Adipocyte (in vitro differentiated cells): Measurements from ENCODE around the gene PIWIL4.
A peak's percentile ranks its signal among the peaks of the same experiment; 100 is the strongest.
"Not testable (repeated sequence)": the region's sequence is repeated elsewhere in the genome, so short reads cannot be mapped to it uniquely, and the experiment has no call there.

ENCODE experiments used
- DNase-seq: peaks from one replicate; pipeline ENCODE4 v3.0.0-alpha.2; 2015; ENCODE audit warnings: low read depth
- H3K27me3 ChIP-seq: replicated peaks from 2 replicates; pipeline ENCODE4 v1.7.0; 2013; ENCODE audit warnings: mild to moderate bottlenecking, low read length, moderate library complexity; ENCODE audit not compliant: control insufficient read depth, insufficient read depth
- H3K36me3 ChIP-seq: 2 replicates; pipeline ENCODE4 v1.7.0; 2013; ENCODE audit warnings: low read length, mild to moderate bottlenecking, moderate library complexity; ENCODE audit not compliant: control insufficient read depth, insufficient read depth, severe bottlenecking
- H3K4me1 ChIP-seq: 2 replicates; pipeline ENCODE4 v1.7.0; 2013; ENCODE audit warnings: mild to moderate bottlenecking, low read length, moderate library complexity; ENCODE audit not compliant: control insufficient read depth, insufficient read depth
- H3K4me3 ChIP-seq: 2 replicates; pipeline ENCODE4 v1.7.0; 2013; ENCODE audit warnings: mild to moderate bottlenecking, low read length, moderate library complexity
- H3K9ac ChIP-seq: 2 replicates; pipeline ENCODE4 v1.7.0; 2013; ENCODE audit warnings: mild to moderate bottlenecking, low read length, moderate library complexity
- H3K9me3 ChIP-seq: 2 replicates; pipeline ENCODE4 v1.7.0; 2013; ENCODE audit warnings: mild to moderate bottlenecking, low read length, moderate library complexity; ENCODE audit not compliant: control insufficient read depth

PIWIL4 gene

GRCh38 chr11:94568200-94568599 is 1.0 kb downstream of the PIWIL4 start:
- peaks cover 9% of the 10 kb centered on the region for H3K4me1 ChIP-seq
- H3K9me3 ChIP-seq, result no peaks in the 10 kb centered on the region
- no peak overlapping the region for H3K4me3 ChIP-seq
- DNase-seq, result no peak
- H3K36me3 ChIP-seq, result no peaks in the 10 kb centered on the region
- no peaks in the 10 kb centered on the region for H3K27me3 ChIP-seq
- H3K9ac ChIP-seq, result no peak overlapping the region

GRCh38 chr11:94568717-94569116 is 1.5 kb downstream of the PIWIL4 start:
- H3K36me3 ChIP-seq, result no peaks in the 10 kb centered on the region
- H3K9ac ChIP-seq, result no peak overlapping the region
- no peaks in the 10 kb centered on the region for H3K27me3 ChIP-seq
- H3K4me3 ChIP-seq, result no peak overlapping the region
- DNase-seq, result no peak
- peaks cover 4% of the 10 kb centered on the region for H3K4me1 ChIP-seq
- H3K9me3 ChIP-seq, result no peaks in the 10 kb centered on the region

DNA sequence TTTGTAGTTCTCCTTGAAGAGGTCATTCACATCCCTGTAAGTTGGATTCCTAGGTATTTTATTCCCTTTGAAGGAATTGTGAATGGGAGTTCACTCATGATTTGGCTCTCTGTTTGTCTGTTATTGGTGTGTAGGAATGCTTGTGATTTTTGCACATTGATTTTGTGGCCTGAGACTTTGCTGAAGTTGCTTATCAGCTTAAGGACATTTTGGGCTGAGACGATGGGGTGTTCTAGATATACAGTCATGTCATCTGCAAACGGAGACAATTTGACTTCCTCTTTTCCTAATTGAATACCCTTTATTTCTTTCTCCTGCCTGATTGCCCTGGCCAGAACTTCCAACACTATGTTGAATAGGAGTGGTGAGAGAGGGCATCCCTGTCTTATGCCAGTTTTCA is 5.8 kb downstream of the PIWIL4 start:
- peaks cover 17% of the 10 kb centered on the region for H3K4me1 ChIP-seq
- not testable (repeated sequence) for DNase-seq, H3K9ac ChIP-seq, H3K4me3 ChIP-seq, H3K36me3 ChIP-seq, H3K27me3 ChIP-seq, H3K9me3 ChIP-seq

GRCh38 chr11:94574193-94574961 is 7.2 kb downstream of the PIWIL4 start:
- Histone ChIP-seq H3K4me1 (peaks cover 21% of the 10 kb centered on the region), H3K9me3 (no peaks in the 10 kb centered on the region), H3K27me3 (no peaks in the 10 kb centered on the region), H3K9ac (peak overlapping the region; percentile 41), H3K36me3 (no peaks in the 10 kb centered on the region), H3K4me3 (peak overlapping the region; percentile 66)
- peak; percentile 65 for DNase-seq

- DNase-seq, result no peak
- H3K36me3 ChIP-seq, result no peaks in the 10 kb centered on the region
- no peak overlapping the region for H3K4me3 ChIP-seq
- H3K9me3 ChIP-seq, result no peaks in the 10 kb centered on the region
- H3K4me1 ChIP-seq, result peaks cover 21% of the 10 kb centered on the region
- no peaks in the 10 kb centered on the region for H3K27me3 ChIP-seq
- H3K9ac ChIP-seq, result no peak overlapping the region
These were observed 9.1 kb downstream of the PIWIL4 start for GRCh38 chr11:94576306-94576705.

DNA sequence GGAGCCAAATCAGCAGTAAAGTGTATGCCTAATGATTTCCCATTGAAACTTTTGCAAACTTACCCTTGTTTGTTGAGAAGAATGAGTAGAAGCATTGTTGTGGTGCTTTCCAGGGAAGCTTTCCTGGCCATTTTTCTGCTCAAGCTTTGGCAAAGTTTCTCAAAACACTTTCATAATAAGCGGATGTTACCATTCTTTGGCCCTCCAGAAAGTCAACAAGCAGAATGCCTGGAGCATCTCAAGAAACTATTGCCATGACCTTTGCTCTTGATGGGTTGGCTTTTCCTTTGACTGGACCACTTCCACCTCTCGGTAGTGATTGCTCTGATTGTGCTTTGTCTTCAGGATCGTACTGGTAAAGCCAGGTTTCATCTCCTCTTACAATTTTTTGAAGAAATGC is 10.7 kb downstream of the PIWIL4 start:
- Histone ChIP-seq H3K27me3 (no peaks in the 10 kb centered on the region), H3K9ac (no peak overlapping the region), H3K4me1 (peaks cover 21% of the 10 kb centered on the region), H3K36me3 (no peaks in the 10 kb centered on the region), H3K4me3 (no peak overlapping the region), H3K9me3 (no peaks in the 10 kb centered on the region)
- DNase-seq, result no peak

DNA sequence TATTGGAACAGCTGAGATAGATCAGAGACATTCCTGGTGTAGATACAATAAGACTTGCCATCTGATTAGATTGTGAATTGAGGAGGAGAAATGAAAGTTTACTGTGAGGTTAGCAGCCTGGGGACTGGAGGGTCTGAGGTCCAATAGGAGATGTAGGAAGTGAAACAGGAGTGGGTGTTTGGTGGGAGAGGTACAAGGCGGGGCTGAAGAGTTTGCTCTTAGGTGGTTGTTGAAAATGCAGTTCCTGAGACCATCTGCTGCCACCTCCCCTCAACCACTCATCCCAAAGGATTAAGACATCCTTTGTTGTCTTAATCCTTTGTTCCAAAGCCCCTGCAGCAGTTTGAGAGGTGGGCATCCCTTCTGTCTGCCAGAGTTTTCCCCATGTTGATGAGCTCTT is 14.8 kb downstream of the PIWIL4 start:
- H3K4me3 ChIP-seq, result no peak overlapping the region
- H3K9ac ChIP-seq, result no peak overlapping the region
- no peaks in the 10 kb centered on the region for H3K9me3 ChIP-seq
- peaks cover 15% of the 10 kb centered on the region for H3K4me1 ChIP-seq
- no peak for DNase-seq
- H3K27me3 ChIP-seq, result no peaks in the 10 kb centered on the region
- no peaks in the 10 kb centered on the region for H3K36me3 ChIP-seq

DNA sequence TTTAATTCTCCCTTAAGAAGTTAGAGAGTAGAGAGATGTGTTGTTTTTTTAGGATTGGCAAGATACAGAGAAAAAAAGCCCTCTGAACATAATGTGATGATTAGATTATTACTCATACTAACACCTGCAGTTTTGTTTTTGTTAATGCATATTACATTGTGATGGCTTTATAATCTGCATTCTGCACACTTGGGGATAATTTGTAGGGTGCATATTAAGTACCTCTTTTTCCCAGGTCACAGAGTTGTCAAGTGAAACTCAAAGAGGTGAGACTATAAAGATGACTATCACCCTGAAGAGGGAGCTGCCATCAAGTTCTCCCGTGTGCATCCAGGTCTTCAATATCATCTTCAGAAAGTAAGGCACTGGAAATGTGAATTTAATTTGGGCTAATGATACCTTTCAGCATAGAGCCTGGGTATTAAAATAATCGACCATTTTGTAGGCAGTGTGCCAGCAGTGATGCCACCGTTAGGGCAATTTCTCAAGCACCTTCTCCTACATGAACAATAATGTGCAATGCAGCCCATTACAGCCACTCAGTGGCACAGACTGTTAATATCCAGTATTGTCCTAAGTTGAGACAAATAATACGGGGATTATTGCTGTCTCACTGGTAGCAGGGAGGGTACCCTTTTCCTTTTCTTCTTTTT is 16.2 kb downstream of the PIWIL4 start:
- no peaks in the 10 kb centered on the region for H3K9me3 ChIP-seq
- no peaks in the 10 kb centered on the region for H3K27me3 ChIP-seq
- H3K4me3 ChIP-seq, result no peak overlapping the region
- H3K36me3 ChIP-seq, result no peaks in the 10 kb centered on the region
- H3K9ac ChIP-seq, result no peak overlapping the region
- peaks cover 13% of the 10 kb centered on the region for H3K4me1 ChIP-seq
- no peak for DNase-seq

GRCh38 chr11:94583866-94584500 is 16.8 kb downstream of the PIWIL4 start:
- H3K27me3 ChIP-seq, result no peaks in the 10 kb centered on the region
- no peak for DNase-seq
- no peaks in the 10 kb centered on the region for H3K9me3 ChIP-seq
- no peaks in the 10 kb centered on the region for H3K36me3 ChIP-seq
- H3K4me1 ChIP-seq, result peaks cover 11% of the 10 kb centered on the region
- H3K9ac ChIP-seq, result no peak overlapping the region
- H3K4me3 ChIP-seq, result no peak overlapping the region

DNA sequence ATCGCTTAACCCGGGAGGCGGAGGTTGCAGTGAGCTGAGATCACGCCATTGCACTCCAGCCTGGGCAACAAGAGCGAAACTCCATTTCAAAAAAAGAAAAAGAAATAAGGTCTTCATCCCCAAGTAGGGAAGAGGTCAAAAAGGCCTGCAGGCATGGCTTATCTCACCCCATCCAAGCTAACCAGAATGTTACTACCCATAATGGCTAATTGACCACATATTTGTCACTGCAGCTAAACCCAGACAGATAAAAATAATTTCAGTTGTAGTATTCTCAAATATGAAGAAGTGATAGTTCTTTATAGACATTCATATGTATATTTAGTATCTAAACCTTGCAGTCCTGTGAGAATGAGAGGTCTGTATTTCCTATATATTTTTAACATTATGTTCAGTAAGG is 17.8 kb downstream of the PIWIL4 start:
- Histone ChIP-seq H3K4me1 (peaks cover 11% of the 10 kb centered on the region), H3K27me3 (no peaks in the 10 kb centered on the region), H3K36me3 (peaks cover 5% of the 10 kb centered on the region), H3K9ac (no peak overlapping the region), H3K9me3 (no peaks in the 10 kb centered on the region), H3K4me3 (no peak overlapping the region)
- DNase-seq, result no peak

DNA sequence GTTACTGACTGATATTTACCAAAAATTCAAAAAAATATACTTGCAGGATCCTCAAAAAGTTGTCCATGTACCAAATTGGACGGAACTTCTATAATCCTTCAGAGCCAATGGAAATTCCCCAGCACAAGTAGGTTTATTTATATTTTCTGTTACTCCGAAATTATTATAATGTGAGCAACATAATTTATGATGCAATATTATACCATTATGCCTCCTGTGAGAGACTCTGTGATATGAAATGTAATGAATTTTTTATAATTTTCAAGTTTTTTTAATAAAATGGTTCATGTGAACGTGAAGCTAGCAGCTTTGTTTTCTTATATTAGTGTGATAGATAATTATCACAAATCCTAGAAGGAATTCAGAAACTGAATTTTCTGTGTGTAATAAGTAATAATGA is 18.2 kb downstream of the PIWIL4 start:
- H3K9ac ChIP-seq, result no peak overlapping the region
- peaks cover 11% of the 10 kb centered on the region for H3K4me1 ChIP-seq
- peaks cover 5% of the 10 kb centered on the region for H3K36me3 ChIP-seq
- H3K27me3 ChIP-seq, result no peaks in the 10 kb centered on the region
- DNase-seq, result no peak
- H3K9me3 ChIP-seq, result no peaks in the 10 kb centered on the region
- no peak overlapping the region for H3K4me3 ChIP-seq
